HAP-1 (cell line): ENCODE results near the gene METTL24.
"Not testable (repeated sequence)": the region's sequence is repeated elsewhere in the genome, so short reads cannot be mapped to it uniquely, and the experiment has no call there.

Source experiments
- DNase-seq, 2 experiments: peaks; one replicate each; pipeline ENCODE4 v3.0.0-alpha.2; 2016 to 2020; ENCODE audit warnings: low spot score in 2 of 2
- H3K27me3 ChIP-seq: fragments of 250-450 bp; sonication (Bioruptor Pico); 2 replicates; pipeline ENCODE4 v1.5.1; 2020; ENCODE audit warnings: low read depth, mild to moderate bottlenecking, moderate library complexity
- H3K36me3 ChIP-seq: fragments of 250-450 bp; sonication (Bioruptor Pico); replicated peaks from 2 replicates; pipeline ENCODE4 v1.5.1; 2020; ENCODE audit warnings: mild to moderate bottlenecking
- H3K4me1 ChIP-seq: fragments of 250-450 bp; sonication (Bioruptor Pico); 2 replicates; pipeline ENCODE4 v1.5.1; 2020; ENCODE audit warnings: mild to moderate bottlenecking
- H3K4me3 ChIP-seq: fragments of 250-450 bp; sonication (Bioruptor Pico); 2 replicates; pipeline ENCODE4 v1.5.1; 2020; ENCODE audit warnings: mild to moderate bottlenecking, moderate library complexity
- H3K9me3 ChIP-seq: fragments of 250-450 bp; sonication (Bioruptor Pico); 2 replicates; pipeline ENCODE4 v1.5.1; 2020; ENCODE audit warnings: mild to moderate bottlenecking, moderate library complexity
- in situ Hi-C: fragments of 300-500 bp; cut with MboI; formaldehyde crosslinking; loops from 3 replicates; pipeline ENCODE4 v1.14.3; 2020; ENCODE audit warnings: low sequenced_read_pairs, inconsistent platforms, mixed read lengths

The METTL24 gene

DNA sequence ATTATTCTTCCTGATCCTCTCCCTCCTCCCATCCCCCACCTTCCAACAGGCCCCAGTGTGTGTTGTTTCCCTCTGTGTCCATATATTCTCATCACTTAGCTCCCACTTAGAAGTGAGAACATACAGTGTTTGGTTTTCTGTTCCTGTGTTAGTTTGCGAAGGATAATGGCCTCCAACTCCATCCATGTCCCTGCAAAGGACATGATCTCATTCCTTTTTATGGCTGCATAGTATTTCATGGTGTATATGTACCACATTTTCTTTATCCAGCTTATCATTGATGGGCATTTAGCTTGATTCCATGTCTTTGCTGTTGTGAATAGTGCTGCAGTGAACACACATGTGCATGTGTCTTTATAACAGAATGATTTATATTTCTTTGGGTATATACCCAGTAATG lies 122.1 kb downstream of the METTL24 start:
- H3K36me3 ChIP-seq, in situ Hi-C loops, DNase-seq, H3K9me3 ChIP-seq, H3K27me3 ChIP-seq, H3K4me1 ChIP-seq, H3K4me3 ChIP-seq: not testable (repeated sequence)

DNA sequence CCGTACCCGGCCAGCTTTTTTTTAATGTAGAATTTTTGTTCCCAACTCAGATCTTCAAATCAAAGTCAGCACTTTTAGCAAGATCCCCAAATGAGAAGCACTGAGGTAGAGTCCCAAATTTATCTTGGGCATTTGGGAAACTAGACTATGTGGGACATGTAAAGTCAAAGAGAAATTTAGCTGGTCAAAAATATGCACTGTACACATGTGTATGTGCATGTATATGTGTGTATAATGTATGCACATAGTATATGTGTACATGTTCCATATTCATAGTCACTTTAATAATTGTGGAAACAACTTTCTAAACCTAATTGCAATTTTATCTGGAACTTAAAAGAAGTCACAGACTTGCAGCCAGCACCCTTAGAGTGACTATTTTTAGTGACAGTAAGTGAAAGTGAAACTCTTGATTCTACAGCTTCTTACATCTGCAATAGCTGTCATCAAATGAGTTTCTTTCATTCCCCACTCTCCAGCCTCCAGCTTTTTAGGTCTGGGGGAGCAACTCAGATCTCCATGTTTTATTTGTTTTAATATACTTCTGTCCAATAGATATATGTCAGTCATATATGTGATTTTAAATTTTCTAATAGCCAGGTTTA lies 124.3 kb downstream of the METTL24 start:
- in situ Hi-C loops = no loop called here
- Histone ChIP-seq H3K4me1 (no peaks in the 10 kb centered on the region), H3K4me3 (no peak overlapping the region), H3K9me3 (no peaks in the 10 kb centered on the region), H3K36me3 (peaks cover 3% of the 10 kb centered on the region), H3K27me3 (no peaks in the 10 kb centered on the region)
- DNase-seq = no peak

DNA sequence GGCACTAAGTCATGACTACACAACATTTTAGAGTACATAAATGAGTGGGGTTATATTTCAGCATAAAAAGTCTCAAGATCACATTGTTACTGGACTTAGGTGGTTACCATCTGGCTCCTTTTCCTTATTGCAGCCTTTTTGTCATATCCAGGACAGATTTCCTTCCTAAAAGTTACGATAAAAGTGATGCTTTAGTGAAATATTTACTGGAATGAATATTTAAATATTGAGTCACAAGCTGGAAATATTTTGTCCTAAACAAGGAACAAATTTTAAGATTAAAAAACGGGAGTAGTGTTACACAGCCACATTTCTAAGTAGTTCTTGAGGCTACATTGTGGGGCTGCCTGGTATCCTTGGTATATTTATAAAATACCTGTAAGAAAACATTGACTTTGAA lies 125.7 kb downstream of the METTL24 start:
- no peaks in the 10 kb centered on the region for H3K27me3 ChIP-seq
- no peaks in the 10 kb centered on the region for H3K9me3 ChIP-seq
- in situ Hi-C loops = no loop called here
- peaks cover 7% of the 10 kb centered on the region for H3K36me3 ChIP-seq
- H3K4me1 ChIP-seq = no peaks in the 10 kb centered on the region
- no peak overlapping the region for H3K4me3 ChIP-seq
- DNase-seq = no peak

DNA sequence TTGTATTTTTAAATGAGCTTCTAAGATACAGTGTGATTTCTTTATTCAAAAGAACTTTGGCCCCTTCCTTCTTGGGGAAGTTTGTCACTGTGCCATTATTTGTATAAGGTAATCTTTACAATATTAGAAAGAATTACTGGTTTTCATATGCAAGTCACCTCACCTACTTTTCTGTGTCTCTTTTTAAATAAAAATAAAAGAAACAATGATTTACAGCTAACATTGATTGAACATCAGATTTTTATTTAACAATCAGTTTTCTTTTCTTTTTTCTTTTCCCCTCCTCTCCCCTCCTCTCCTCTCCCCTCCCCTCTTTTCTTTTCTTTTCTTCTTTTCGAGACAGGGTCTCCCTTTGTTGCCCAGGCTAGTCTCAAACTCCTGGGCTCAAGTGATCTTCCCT lies 131.9 kb downstream of the METTL24 start:
- no peak overlapping the region for H3K4me3 ChIP-seq
- DNase-seq = peak; percentile 50 to 78
- in situ Hi-C loops = no loop called here
- H3K4me1 ChIP-seq = peaks cover 13% of the 10 kb centered on the region
- H3K27me3 ChIP-seq = no peaks in the 10 kb centered on the region
- H3K9me3 ChIP-seq = no peaks in the 10 kb centered on the region
- peaks cover 13% of the 10 kb centered on the region for H3K36me3 ChIP-seq

DNA sequence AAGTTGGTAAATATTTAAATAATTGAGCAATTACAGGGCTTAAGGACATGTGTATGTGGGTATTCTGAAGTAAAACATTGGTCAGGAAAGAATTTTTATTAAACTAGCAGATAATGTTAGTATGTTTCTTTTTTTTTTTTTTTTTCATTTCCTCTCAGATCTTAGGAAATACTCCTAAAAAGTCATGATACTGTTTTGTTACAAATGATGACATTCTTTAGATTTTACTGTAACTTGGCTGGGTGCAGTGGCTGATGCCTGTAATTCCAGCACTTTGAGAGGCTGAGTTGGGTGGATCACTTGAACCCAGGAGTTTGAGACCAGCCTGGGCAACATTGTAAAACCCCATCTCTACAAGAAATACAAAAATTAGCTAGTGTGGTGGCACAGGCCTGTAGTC lies 136.4 kb downstream of the METTL24 start:
- in situ Hi-C loops = no loop called here
- Histone ChIP-seq H3K4me3 (no peak overlapping the region), H3K4me1 (peaks cover 13% of the 10 kb centered on the region), H3K9me3 (no peaks in the 10 kb centered on the region), H3K36me3 (peaks cover 22% of the 10 kb centered on the region), H3K27me3 (no peaks in the 10 kb centered on the region)
- DNase-seq = no peak

DNA sequence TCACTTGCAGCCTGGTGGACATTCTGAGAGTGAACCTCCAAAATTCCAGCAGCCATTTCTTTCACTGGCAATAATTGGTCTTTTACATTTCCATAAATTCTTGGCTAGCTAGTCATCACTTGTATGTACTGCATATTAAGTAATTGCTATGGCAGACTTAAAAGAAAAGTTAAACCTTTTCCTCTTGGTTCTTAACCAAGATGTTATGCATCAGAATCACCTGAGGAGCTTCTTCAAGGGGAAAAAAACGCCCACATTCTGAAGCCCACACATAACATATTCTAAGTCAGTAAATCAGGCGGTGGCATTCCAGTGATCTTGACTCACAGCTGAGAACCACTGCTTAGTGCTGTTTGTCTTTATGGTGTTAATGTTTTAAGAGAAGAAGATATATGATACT lies 140.9 kb downstream of the METTL24 start:
- Histone ChIP-seq H3K4me1 (no peaks in the 10 kb centered on the region), H3K27me3 (no peaks in the 10 kb centered on the region)
- in situ Hi-C loops = no loop called here

DNA sequence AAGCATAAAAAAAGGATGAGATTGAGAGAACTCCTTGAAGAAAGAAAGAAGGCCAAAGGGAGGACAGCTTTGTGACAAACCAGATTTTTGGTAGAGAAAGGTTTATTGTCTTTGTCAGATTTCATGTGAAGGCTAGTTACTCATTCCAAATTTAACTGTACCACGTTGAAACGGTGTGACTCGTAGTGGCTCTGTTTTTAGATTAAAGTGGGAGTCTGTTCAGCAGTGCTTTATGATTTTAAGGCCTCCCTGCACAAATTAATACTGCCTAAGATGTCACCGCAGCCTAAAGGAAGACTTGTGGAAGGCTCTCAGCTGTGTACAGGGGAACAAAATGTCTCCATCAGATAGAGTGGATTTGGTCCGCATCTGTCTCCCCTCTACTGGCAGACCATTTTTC lies 142.0 kb downstream of the METTL24 start:
- H3K4me3 ChIP-seq = no peak overlapping the region
- H3K4me1 ChIP-seq = no peaks in the 10 kb centered on the region
- H3K27me3 ChIP-seq = no peaks in the 10 kb centered on the region
- DNase-seq = no peak
- in situ Hi-C loops = no loop called here
- peaks cover 45% of the 10 kb centered on the region for H3K36me3 ChIP-seq
- no peaks in the 10 kb centered on the region for H3K9me3 ChIP-seq

More for the DNA sequence above, 140.9 kb downstream of the METTL24 start:
- peaks cover 40% of the 10 kb centered on the region for H3K36me3 ChIP-seq
- no peak overlapping the region for H3K4me3 ChIP-seq
- DNase-seq = no peak
- no peaks in the 10 kb centered on the region for H3K9me3 ChIP-seq

DNA sequence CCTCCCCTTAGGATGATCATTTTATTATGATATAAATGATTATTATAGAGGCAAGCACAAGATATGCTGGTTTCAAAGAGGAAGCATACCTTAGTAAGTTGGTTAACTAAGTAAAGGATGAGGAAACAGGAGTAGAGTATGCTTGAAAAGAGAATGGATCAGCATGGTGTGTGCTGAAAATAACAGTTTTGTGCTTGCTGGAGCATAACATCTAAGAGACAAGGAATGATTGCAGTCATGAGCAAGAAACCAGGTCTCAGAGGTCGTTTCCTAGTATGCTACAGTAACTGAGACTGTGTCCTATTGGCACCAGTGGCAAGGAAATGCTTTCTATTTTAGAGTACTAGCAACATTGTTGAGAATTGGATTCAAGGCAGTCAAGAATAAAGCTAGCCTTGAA lies 143.8 kb downstream of the METTL24 start:
- in situ Hi-C loops = no loop called here
- Histone ChIP-seq H3K36me3 (peaks cover 32% of the 10 kb centered on the region), H3K27me3 (no peaks in the 10 kb centered on the region)

DNA sequence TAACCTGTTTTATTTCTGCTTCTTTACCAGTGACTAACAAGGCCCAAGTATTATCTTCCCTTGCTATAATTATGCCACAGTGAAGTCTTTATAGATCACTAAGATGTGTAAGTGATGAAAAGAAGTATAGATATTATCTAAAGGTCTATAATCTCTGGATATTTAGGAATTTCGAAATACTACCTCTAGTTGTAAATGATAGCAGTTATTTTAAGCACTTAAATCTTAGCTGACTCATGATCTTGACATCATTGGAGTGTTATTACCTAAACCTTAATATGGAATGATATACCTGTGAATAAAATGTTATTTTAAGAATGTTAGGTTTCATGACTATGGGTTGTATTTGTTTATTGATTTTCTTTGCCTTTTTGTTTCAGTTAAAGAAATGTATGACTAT lies 146.4 kb downstream of the METTL24 start:
- no peaks in the 10 kb centered on the region for H3K9me3 ChIP-seq
- in situ Hi-C loops = no loop called here
- H3K36me3 ChIP-seq = peaks cover 27% of the 10 kb centered on the region
- H3K4me1 ChIP-seq = no peaks in the 10 kb centered on the region
- DNase-seq = no peak
- H3K27me3 ChIP-seq = no peaks in the 10 kb centered on the region
- no peak overlapping the region for H3K4me3 ChIP-seq

More for the DNA sequence above, 143.8 kb downstream of the METTL24 start:
- H3K4me3 ChIP-seq = no peak overlapping the region
- no peaks in the 10 kb centered on the region for H3K9me3 ChIP-seq
- H3K4me1 ChIP-seq = no peaks in the 10 kb centered on the region
- DNase-seq = no peak

DNA sequence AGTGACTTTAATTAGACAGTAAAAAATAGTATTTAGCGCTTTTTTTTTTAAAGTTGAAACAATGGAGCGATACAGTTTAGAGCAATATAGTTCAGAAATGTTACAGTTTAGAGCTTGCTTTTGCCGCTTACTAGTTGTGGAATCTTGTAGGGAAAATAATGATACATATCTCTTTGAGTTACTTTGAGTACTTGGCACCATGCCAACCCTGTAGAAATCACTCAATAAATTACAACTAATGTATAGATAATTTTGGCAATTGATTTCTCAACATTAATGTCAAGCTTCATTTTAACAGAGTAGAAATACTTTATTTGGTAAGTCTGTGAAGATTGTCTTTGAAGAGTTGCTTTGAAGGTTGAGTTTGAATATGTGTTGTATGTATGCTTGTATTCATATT lies 150.5 kb downstream of the METTL24 start:
- Histone ChIP-seq H3K4me1 (no peaks in the 10 kb centered on the region), H3K27me3 (no peaks in the 10 kb centered on the region), H3K36me3 (peaks cover 12% of the 10 kb centered on the region), H3K9me3 (no peaks in the 10 kb centered on the region), H3K4me3 (no peak overlapping the region)
- in situ Hi-C loops = no loop called here
- no peak for DNase-seq

DNA sequence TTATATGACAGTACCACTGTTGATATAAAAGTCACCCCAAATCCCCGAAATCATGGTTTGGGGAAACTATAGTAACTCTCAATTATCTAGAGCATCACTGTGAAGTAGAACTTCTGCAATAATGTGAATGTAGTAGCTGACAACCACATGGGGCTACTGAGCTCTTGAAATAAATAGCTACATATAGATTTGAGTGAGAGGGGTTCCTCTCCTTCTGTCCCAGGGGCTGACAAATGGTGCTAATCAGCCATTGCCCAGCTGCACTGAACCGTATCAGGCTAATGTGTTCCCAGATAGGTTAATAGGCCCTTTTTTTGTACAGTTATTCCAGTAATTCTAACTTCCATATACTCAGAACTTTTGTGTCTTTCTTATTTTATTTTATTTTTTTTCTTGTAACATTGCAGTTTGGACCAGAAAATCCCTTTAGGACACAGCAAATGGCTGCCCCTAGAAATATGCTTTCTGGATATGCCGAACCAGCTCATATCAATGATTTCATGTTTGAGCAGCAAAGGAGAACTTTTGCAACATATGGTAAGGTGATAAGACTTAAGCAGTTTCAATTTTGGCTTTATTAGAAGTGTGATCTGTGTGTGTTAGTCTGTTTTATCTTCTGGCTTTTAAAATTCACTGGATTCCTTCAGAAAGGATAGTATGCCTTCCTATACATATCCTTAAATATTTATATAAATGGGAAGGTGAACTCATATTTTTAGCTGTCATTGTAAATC lies 156.8 kb downstream of the METTL24 start:
- in situ Hi-C loops = no loop called here
- no peaks in the 10 kb centered on the region for H3K9me3 ChIP-seq
- DNase-seq = no peak
- H3K27me3 ChIP-seq = no peaks in the 10 kb centered on the region
- H3K4me3 ChIP-seq = no peak overlapping the region
- H3K36me3 ChIP-seq = no peaks in the 10 kb centered on the region
- H3K4me1 ChIP-seq = no peaks in the 10 kb centered on the region

DNA sequence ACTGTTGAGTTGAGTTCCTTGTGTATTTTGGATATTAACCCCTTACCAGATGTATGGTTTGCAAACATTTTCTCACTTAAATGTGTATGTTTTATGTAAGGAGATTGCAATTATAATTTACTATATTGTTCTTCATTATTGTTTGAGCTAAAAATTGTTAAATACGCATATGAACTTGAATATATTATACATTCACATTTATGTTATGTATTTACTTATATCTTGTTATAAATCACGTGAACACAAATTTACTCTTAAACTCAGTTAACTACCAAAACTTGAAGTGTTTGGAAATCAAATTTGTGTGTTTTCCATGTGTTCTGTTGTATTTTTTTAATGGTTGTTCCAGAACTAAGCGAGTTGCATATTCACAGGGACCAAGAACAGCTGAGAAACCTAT lies 159.6 kb downstream of the METTL24 start:
- Histone ChIP-seq H3K27me3 (no peaks in the 10 kb centered on the region), H3K9me3 (no peaks in the 10 kb centered on the region), H3K4me1 (no peaks in the 10 kb centered on the region), H3K36me3 (peaks cover 6% of the 10 kb centered on the region; the same call in 1 of the 2 replicates), H3K4me3 (no peak overlapping the region)
- no peak for DNase-seq
- in situ Hi-C loops = no loop called here

DNA sequence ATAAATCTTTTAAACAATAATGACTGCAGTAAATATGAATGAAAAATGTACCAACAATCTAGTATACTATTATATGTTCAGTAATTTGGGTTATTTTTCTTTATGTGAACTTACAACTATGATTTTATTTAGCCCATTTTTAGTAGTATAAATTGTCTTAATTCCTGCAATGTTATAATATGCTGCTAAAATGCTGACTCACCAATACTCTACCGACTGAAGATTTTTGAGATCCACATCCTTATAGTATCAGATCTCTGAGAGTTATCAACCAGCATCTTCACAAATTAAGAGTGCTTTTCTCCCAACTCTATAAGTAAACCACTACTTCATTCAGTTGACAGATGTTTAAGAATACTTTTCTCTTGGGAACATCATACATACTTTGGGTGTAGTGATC lies 161.3 kb downstream of the METTL24 start:
- peaks cover 6% of the 10 kb centered on the region; the same call in 1 of the 2 replicates for H3K36me3 ChIP-seq
- H3K9me3 ChIP-seq = no peaks in the 10 kb centered on the region
- no peak overlapping the region for H3K4me3 ChIP-seq
- H3K4me1 ChIP-seq = no peaks in the 10 kb centered on the region
- in situ Hi-C loops = no loop called here
- no peak for DNase-seq
- H3K27me3 ChIP-seq = no peaks in the 10 kb centered on the region

DNA sequence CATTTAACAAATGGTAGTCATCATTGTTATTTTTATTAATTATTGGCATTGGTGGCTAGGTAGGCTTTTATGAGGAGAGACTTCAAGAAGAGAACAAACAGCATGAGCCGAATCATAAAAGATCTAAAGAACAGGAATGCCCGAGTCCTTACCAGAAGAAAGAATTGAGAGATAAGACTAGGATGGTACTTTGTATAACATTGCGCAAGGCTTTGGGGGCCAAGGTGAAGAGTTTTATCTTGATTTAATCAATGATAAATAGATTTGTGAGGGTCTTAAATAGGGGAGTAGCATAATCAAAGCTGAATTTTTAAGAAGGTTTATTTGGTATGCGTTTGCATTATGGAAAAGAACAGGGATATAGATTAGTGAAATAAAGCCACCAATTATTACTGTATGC lies 162.5 kb downstream of the METTL24 start:
- in situ Hi-C loops = no loop called here
- Histone ChIP-seq H3K27me3 (no peaks in the 10 kb centered on the region), H3K9me3 (no peaks in the 10 kb centered on the region), H3K36me3 (peaks cover 6% of the 10 kb centered on the region; the same call in 1 of the 2 replicates), H3K4me1 (no peaks in the 10 kb centered on the region), H3K4me3 (no peak overlapping the region)
- no peak for DNase-seq
